Breast epithelium (tissue), 3 donors: ENCODE data around the gene KRT36.

Source experiments
- POLR2A ChIP-seq: fragments of 450-650 bp; IDR thresholded peaks from one replicate; pipeline ENCODE4 v1.6.1; 2016; ENCODE audit warnings: antibody characterized with exemption, mild to moderate bottlenecking, moderate library complexity
- POLR2AphosphoS5 ChIP-seq, 3 donors: sonication (generic); formaldehyde crosslinking; IDR thresholded peaks; one replicate each; pipeline ENCODE4 v1.6.1; 2017; ENCODE audit warnings: antibody characterized with exemption in 3 of 3
- TF ChIP-seq, protein P1 (sequence below), 3 donors: fragments of 450-650 bp; IDR thresholded peaks; one replicate each; pipeline ENCODE4 v1.5.1; 2016 to 2017; ENCODE audit warnings: antibody characterized with exemption in 3 of 3, mild to moderate bottlenecking in 3 of 3, moderate library complexity in 3 of 3

- TF ChIP-seq, protein P1, sequence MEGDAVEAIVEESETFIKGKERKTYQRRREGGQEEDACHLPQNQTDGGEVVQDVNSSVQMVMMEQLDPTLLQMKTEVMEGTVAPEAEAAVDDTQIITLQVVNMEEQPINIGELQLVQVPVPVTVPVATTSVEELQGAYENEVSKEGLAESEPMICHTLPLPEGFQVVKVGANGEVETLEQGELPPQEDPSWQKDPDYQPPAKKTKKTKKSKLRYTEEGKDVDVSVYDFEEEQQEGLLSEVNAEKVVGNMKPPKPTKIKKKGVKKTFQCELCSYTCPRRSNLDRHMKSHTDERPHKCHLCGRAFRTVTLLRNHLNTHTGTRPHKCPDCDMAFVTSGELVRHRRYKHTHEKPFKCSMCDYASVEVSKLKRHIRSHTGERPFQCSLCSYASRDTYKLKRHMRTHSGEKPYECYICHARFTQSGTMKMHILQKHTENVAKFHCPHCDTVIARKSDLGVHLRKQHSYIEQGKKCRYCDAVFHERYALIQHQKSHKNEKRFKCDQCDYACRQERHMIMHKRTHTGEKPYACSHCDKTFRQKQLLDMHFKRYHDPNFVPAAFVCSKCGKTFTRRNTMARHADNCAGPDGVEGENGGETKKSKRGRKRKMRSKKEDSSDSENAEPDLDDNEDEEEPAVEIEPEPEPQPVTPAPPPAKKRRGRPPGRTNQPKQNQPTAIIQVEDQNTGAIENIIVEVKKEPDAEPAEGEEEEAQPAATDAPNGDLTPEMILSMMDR (IDR thresholded peaks at IDR 0.05) = no peak
- TF ChIP-seq POLR2AphosphoS5 (IDR thresholded peaks at IDR 0.05) = no peak
- no peak for TF ChIP-seq POLR2A
Observed at GRCh38 chr17:41462705-41463104, 27.0 kb downstream of the KRT36 start.
